Amniotic stem cell (primary cell): ENCODE results near the gene DCST1.

ENCODE experiments used
- DNase-seq: peaks from one replicate; lab custom pipeline; 2025; lab: John Stamatoyannopoulos, UW

DCST1 gene

DNA sequence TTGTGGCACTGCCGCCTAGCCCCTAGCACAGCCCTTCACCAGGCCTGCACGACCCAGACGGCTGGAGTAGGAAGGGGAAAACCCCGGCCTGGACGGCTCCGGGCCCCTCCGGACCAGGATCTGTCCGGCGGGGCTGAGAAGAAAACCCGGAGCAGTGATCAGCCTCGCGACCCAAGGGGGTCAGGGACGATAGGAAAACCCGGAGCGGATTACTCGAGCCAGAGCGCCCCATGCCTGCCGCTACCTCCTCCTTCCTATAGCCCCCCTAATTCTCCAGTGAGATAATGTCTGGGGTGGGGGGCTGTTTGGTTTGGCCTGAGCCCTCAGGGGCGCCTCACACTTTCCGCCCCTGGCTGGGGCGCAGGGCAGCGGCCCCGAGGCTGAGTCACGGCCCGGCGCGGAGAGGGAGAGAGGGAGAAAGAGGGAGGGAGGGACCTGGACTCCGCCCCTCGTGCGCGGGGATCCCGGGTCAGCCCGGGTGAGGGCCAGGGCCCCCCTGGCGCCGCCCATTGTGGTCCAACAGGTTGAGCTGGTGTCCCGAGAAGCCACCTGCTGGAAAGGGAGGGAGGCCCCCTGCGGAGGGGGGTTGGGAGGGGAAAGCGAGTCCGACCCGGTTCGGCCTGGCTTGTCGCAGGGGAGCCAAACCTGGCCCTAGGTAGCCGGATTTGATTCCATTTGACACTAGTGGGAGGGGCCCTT is 32.7 kb upstream of the DCST1 start:
- peak; percentile 56 for DNase-seq

- no peak for DNase-seq
Observed at GRCh38 chr1:155001425-155001674, 32.3 kb upstream of the DCST1 start.

DNA sequence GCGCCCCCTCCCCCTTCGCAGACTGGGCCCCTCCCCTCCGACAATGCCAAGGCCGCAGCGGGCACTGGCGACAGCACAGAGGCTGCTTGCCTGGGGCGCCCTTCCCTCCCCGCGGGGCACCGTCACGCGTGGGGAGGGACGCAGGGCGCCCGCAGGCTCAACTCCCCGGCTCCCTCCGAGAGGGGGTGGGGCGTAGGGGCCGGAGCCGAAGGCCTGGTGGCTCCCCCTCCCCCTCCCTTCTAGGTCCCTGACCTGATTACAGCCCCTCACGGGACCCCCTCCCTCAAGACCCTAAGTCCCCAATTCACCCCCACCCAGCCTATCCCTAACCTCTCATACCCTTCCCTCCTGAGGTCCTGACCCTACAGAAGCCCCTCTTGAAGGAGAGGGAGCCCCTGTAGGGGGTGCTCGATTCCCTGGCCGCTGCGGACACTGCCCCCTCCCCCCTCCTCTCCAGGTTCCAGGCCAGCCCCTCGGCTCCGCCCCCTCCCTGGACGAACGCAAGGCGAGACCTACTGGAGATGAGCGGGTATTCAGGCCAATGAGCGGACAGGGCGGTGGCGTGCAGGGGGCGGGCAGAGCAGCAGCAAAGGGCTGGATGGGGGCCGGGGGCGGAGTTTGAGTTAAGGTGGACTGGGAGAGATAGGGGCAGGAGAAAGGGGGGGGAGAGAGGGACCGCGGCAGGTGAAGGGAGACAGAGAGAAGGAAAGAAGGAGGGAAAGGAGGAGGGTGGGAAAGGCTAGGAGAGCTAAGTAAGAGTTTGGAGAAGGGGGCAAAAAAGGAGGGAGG is 31.8 kb upstream of the DCST1 start:
- peak; percentile 98 for DNase-seq

DNA sequence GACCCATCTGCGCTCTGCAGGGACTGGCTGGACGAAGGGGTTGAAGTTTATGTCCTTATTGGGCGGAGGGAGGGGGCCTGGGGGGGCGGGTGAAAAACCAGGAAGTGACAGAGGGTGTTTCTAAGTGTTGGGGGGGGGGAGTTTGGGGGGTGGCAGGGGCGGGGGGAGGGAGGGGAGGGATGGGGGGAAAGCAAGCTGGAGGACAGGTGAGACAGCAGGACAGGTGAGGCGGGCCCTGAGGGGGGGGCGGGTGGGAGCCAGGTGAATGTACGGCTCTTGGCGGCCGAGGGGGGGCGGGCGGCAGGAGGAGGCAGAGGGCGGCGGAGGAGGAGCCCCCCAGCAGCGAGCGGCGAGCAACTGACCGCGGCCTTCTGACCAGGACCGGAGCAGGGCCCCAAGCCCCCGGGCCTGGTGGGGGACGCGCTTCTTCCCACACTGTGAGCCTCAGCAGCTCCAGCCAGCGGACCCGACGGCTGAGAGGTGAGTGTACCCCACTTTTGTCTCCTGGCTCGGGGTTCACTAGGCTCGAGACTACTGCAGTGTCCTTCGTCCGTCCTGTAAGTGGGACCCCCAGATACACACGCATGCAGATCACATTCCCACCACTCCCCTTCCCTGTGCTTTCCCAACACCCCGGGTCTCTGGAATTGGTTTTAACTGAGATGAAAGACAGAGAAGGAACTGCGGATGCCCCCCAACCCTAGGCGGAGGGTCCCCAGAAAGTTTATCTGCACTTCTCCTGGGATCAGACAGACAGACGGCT is 31.0 kb upstream of the DCST1 start, which contains the start of gene ZBTB7B:
TSS of gene ZBTB7B (plus strand) at position 339 of the 763 bp plus-strand sequence. CDS start 11,859 bp downstream, outside the sequence.
- DNase-seq: no peak

GRCh38 chr1:155003227-155003765 is 30.3 kb upstream of the DCST1 start:
- DNase-seq: no peak

GRCh38 chr1:155003766-155004351 is 29.8 kb upstream of the DCST1 start:
- DNase-seq: peak; percentile 21

GRCh38 chr1:155004352-155005075 is 29.1 kb upstream of the DCST1 start:
- DNase-seq: no peak

GRCh38 chr1:155005076-155006011 is 28.3 kb upstream of the DCST1 start:
- no peak for DNase-seq

- DNase-seq: no peak
Observed at GRCh38 chr1:155006601-155007101, 27.0 kb upstream of the DCST1 start.

GRCh38 chr1:155007251-155007828 is 26.3 kb upstream of the DCST1 start:
- DNase-seq: no peak

DNA sequence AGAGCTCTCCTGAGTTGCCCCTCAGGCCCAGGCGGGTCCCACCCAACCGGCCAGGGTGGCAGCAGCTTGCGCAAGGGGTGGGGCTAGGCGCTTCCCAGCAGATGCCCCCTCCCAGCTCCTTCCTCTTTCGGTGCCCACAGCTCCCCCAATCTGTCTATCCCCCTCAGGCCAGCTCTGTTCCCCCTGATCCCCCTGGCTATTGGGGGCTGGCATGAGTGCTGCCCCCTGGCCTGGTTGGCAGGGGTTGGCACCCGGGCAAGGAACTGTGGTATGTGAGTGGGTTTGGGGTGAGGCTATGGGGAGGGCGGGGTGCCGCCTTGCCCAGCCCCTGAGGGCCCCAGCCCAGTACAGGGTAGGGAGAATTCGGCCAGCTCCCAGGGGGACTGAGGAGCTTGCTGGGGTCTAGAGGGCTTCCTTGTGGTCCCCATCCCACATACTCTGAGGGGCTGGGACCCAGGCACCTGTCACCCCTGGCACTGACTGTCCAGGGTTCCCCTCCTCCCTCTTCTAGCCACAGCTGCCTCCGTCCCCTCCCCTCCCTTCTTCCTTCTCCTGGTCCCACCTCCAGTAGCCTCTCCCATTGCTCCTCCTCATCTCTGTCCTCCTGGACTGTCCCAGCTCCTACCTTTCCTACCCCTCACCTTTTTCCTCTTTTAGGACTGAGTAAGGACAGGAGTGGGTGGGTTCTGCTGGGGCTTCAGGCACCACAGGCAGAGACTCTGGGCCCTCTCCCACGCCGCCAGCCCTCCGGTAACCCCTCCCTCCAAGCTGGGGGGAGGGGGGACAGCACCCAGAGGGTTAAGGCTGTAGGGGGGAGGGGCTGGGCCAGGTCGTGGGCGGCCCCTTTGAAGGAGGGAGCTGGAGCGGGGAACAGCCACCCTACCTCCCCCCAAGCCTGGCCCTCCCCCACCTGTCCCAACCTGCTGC is 25.3 kb upstream of the DCST1 start:
- DNase-seq: no peak

DNA sequence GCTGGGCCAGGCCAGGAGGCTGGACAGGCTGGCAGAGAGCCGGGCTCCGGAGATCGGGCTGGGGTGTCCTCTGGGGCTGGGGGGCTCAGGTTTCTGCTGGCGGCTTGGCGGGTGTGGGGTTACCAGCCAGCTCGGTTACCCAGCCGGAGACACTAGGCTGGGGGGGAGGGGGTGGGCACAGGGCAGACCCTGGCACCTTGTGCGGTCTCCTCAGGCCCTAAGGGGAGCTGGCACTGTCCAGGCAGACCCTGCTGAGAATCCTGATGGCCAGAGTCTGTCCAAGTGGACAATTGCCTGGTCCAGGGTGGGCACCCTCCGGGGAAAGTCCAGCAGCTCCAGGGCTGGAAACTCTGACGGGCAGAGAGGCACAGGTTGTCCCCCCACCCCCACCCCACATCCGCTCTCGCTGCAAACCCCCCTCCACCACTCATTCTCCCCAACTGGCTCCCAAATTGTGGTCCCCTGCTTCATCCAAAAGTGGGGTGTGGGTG is 24.4 kb upstream of the DCST1 start:
- DNase-seq: no peak

DNA sequence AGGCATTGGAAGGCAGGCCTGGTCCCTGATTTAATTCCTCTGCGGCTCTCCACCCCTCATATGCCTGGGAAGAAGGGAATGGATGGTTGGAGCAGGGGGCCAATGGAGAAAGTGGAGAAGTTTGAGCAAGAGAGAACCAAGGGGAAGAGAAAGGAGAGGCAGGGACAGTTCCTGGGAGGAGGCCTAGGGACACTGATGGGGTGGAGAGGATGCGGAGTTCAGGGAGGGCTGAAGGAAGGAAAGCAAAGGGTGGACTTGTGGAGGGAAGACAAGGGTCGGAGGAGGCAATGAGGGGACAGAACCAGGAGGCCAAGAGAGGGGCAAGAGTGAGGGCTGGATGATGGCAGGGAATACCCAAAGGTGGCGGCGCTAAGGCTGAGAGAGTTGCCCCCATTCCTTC is 23.9 kb upstream of the DCST1 start:
- DNase-seq: no peak

DNA sequence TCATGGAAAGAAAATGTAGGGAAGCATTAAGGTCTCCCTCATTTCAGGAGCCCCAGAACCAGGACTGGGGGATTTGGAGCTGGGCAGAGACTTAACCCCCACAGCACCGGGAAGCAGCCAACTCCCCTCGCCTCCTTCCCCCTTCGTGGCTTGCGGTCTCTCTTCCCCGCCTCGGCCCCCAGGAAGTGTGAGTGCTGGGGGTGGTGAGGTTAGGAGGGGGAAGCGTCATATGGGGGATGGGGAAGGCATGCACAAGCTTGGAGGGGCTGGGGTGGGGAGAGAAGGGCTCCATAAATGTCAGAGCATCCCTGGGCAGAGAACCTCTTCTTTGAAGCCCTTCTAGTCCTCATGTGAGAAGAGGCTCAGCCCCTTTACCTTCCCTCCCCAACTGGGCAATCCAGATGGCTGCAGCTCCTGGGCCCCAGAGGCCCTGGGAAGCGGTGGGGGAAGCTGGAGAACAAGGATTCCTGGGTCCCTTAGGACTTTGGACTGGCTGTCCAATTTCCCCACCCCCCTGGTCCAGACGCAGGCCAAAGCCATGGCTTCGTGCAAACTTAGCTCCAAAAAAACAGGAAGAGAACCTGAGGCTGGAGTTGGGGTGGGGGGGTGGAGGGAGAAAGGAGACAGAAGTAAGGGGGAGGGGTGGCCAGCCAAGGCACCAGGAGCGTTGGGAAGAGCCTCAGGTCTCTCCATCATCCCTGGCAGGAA is 23.3 kb upstream of the DCST1 start:
- DNase-seq: no peak

- DNase-seq: no peak
Observed at GRCh38 chr1:155011004-155011416, 22.6 kb upstream of the DCST1 start.

GRCh38 chr1:155011437-155012025 is 22.1 kb upstream of the DCST1 start:
- DNase-seq: no peak

GRCh38 chr1:155012026-155012546 is 21.5 kb upstream of the DCST1 start:
- no peak for DNase-seq
